Upper lobe of left lung (tissue), 4 donors: ENCODE results near the gene NFIB.

Experiments
- POLR2A ChIP-seq, 4 donors: fragments of 450-650 bp; IDR thresholded peaks; one replicate each; pipeline ENCODE4 v1.5.1; 2016 to 2017; ENCODE audit warnings: antibody characterized with exemption in 4 of 4, mild to moderate bottlenecking in 2 of 4
- TF ChIP-seq, protein P1 (sequence below), 6 experiments: fragments of 450-650 bp in 4 of 6; fragments of 200-600 bp in 2 of 6; sonication (generic) in 2 of 6; IDR thresholded peaks; one replicate each; pipeline ENCODE4 v1.5.1; 2016 to 2019; ENCODE audit warnings: antibody characterized with exemption in 6 of 6

- TF ChIP-seq, protein P1, sequence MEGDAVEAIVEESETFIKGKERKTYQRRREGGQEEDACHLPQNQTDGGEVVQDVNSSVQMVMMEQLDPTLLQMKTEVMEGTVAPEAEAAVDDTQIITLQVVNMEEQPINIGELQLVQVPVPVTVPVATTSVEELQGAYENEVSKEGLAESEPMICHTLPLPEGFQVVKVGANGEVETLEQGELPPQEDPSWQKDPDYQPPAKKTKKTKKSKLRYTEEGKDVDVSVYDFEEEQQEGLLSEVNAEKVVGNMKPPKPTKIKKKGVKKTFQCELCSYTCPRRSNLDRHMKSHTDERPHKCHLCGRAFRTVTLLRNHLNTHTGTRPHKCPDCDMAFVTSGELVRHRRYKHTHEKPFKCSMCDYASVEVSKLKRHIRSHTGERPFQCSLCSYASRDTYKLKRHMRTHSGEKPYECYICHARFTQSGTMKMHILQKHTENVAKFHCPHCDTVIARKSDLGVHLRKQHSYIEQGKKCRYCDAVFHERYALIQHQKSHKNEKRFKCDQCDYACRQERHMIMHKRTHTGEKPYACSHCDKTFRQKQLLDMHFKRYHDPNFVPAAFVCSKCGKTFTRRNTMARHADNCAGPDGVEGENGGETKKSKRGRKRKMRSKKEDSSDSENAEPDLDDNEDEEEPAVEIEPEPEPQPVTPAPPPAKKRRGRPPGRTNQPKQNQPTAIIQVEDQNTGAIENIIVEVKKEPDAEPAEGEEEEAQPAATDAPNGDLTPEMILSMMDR (IDR thresholded peaks at IDR 0.05) = no peak
- TF ChIP-seq POLR2A (IDR thresholded peaks at IDR 0.05) = no peak
Observed at GRCh38 chr9:14309403-14309802, 4.5 kb downstream of the NFIB start.
